ACC112 (cell line): ENCODE measurements around the gene OR4D6.

Experiments used
- H2AFZ ChIP-seq: fragments of 200-600 bp; sonication (generic); one replicate; pipeline ENCODE4 v1.6.0; 2017; ENCODE audit warnings: antibody characterized with exemption, low read length; ENCODE audit not compliant: unreplicated experiment
- H3K27ac ChIP-seq: fragments of 200-600 bp; sonication (generic); 2 replicates; pipeline ENCODE4 v1.5.1; 2014; ENCODE audit warnings: low read depth, mild to moderate bottlenecking, antibody characterized with exemption, low read length, moderate library complexity
- H3K27me3 ChIP-seq: fragments of 200-600 bp; sonication (generic); 2 replicates; pipeline ENCODE4 v1.6.1; 2014; ENCODE audit warnings: mild to moderate bottlenecking, antibody characterized with exemption, low read length, moderate library complexity, mixed read lengths; ENCODE audit not compliant: insufficient read depth
- H3K36me3 ChIP-seq: fragments of 200-600 bp; sonication (generic); 2 replicates; pipeline ENCODE4 v1.6.1; 2016; ENCODE audit warnings: mild to moderate bottlenecking, antibody characterized with exemption, low read length, moderate library complexity, mixed read lengths; ENCODE audit not compliant: insufficient read depth
- H3K4me1 ChIP-seq: fragments of 200-600 bp; sonication (generic); one replicate; pipeline ENCODE4 v1.6.1; 2016; ENCODE audit warnings: low read length, mixed read lengths; ENCODE audit not compliant: insufficient read depth, unreplicated experiment, control insufficient read depth
- H3K4me3 ChIP-seq: fragments of 200-600 bp; sonication (generic); 2 replicates; pipeline ENCODE4 v1.5.1; 2014; ENCODE audit warnings: mild to moderate bottlenecking, low read depth, low read length
- H3K79me2 ChIP-seq: fragments of 200-600 bp; sonication (generic); one replicate; pipeline ENCODE4 v1.6.0; 2016; ENCODE audit warnings: low read length; ENCODE audit not compliant: control insufficient read depth, unreplicated experiment, insufficient read depth

The OR4D6 gene

DNA sequence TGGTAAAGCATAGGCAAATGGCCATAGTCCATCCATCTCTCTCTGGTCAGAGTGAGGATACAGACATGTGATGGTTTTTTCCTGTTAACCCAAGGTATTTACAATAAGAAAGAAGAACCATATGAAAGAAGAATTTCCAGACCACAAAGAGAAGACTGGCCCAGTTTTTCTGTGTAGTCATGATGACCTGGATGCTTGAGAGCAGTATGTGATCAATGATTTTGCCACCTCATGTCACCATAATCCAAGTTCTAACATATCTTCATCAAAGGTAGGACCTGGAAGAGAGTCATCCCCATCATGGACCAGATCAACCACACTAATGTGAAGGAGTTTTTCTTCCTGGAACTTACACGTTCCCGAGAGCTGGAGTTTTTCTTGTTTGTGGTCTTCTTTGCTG, at the start of gene OR4D6:
TSS of gene OR4D6 (plus strand) at position 301 of the 400 bp plus-strand sequence. CDS start at position 301, 0 bp downstream.
- no peak within 1 kb of the TSS for H2AFZ ChIP-seq
- peaks cover 37% of the 10 kb centered on the region for H3K27me3 ChIP-seq
- H3K4me1 ChIP-seq, result no peaks in the 10 kb centered on the region
- H3K4me3 ChIP-seq, result no peak within 1 kb of the TSS
- H3K27ac ChIP-seq, result no peak within 1 kb of the TSS
- no peaks in the 10 kb centered on the region for H3K79me2 ChIP-seq
- H3K36me3 ChIP-seq, result no peaks in the 10 kb centered on the region

DNA sequence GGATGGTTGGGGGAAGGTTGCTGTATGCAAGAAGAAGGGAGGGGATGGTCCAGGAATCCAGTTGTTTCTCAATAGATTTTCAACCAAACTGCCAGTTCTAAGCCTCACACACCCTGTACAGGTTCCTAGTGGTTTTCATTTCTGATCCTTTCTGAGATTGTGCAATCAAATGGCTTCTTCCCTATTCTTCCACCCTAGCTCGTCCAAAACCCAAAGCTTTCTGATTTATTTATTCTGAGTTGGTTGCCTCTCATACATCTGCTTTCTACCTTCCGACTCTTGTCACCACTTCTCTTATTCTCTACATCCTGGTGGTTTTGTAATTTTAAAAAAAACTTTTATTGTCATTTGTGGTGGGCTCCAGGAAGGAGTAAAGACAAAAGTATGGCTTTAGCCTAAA, 43.1 kb upstream of the OR4D6 start:
- H3K79me2 ChIP-seq, result no peaks in the 10 kb centered on the region
- no peak overlapping the region for H2AFZ ChIP-seq
- H3K27me3 ChIP-seq, result peaks cover 16% of the 10 kb centered on the region
- no peaks in the 10 kb centered on the region for H3K36me3 ChIP-seq
- no peak overlapping the region for H3K27ac ChIP-seq
- H3K4me1 ChIP-seq, result no peaks in the 10 kb centered on the region
- H3K4me3 ChIP-seq, result no peak overlapping the region

DNA sequence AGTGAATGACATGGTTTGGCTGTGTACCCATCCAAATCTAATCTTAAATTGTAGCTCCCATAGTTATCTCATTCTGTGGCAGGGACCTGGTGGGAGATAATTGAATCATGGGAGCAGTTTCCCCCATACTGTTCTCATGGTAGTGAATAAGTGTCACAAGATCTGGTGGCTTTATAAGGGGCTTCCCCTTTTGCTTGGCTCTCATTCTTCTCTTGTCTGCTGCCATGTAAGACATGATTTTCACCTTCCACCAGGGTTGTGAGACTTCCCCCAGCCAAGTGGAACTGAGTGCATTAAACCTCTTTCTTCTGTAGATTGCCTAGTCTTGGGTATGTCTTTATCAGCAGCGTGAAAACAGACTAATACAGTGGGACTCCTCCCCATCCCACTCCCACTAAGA, 41.6 kb upstream of the OR4D6 start:
- H3K4me3 ChIP-seq, result no peak overlapping the region
- no peak overlapping the region for H2AFZ ChIP-seq
- no peaks in the 10 kb centered on the region for H3K79me2 ChIP-seq
- H3K27me3 ChIP-seq, result peaks cover 24% of the 10 kb centered on the region
- no peaks in the 10 kb centered on the region for H3K4me1 ChIP-seq
- H3K27ac ChIP-seq, result no peak overlapping the region
- H3K36me3 ChIP-seq, result no peaks in the 10 kb centered on the region

DNA sequence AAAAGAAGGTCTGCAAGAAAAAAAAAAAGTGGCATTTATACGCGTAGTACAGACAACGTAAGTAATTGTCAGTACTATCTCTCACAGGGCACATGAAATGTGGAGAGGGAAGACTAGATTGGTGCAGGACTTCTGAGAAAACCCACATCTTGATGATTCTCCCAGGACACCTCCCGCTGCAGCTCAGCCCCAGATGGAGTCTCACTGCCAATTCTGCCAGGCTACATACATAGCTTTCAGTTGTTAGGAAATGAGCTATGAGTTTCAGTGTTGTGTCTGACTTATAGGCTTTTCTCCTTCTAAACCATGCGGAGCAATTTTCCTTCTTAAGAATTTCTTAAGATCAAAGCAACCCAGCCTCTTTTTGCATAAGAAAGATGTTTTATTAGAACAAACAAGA, 40.1 kb upstream of the OR4D6 start:
- Histone ChIP-seq H3K27me3 (peaks cover 24% of the 10 kb centered on the region), H3K4me1 (no peaks in the 10 kb centered on the region), H3K36me3 (no peaks in the 10 kb centered on the region), H3K79me2 (no peaks in the 10 kb centered on the region), H3K27ac (no peak overlapping the region), H2AFZ (no peak overlapping the region), H3K4me3 (no peak overlapping the region)

DNA sequence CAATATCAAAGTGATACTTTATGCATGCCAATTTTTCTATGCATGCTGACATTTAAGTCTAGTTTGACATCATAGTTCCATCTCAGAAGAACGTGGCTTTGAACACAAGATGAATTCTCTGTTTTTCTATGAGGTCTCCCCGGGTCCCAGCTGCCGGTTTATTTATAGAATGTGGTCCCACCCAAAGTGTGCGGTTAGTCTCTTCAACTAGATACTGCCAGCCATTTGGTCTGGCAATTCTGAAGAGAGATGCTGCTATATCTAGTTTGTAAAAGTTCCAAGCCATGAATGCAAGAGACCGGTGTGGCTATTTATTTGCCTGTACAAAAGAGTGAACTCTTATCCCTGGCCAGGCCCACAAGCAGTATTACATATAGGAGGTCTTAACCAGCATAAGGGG, 39.7 kb upstream of the OR4D6 start:
- Histone ChIP-seq H3K4me3 (no peak overlapping the region), H3K27ac (no peak overlapping the region), H3K79me2 (no peaks in the 10 kb centered on the region), H3K4me1 (no peaks in the 10 kb centered on the region), H2AFZ (no peak overlapping the region), H3K27me3 (peaks cover 24% of the 10 kb centered on the region), H3K36me3 (no peaks in the 10 kb centered on the region)

DNA sequence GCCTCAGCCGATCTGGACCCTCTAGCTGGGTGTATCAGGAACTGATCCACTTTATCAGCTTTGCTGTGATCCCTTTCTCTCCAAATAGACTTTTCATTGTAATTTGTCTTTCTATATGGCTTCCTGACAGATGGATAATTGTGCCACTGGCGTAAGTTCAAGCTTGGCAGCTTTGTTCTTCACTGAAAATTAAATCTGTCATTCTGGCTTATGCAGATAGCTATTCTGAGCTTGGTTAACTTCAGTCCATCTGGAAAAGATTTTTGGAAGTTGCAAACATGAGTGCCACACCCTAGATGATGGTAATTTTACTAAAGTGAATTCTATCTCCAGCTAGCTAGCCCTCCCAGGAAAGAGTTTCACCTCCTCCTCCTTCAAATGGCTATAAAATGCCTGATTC, 38.6 kb upstream of the OR4D6 start:
- Histone ChIP-seq H3K4me3 (no peak overlapping the region), H3K4me1 (no peaks in the 10 kb centered on the region), H3K36me3 (no peaks in the 10 kb centered on the region), H3K79me2 (no peaks in the 10 kb centered on the region), H3K27me3 (peaks cover 24% of the 10 kb centered on the region), H2AFZ (no peak overlapping the region), H3K27ac (no peak overlapping the region)

DNA sequence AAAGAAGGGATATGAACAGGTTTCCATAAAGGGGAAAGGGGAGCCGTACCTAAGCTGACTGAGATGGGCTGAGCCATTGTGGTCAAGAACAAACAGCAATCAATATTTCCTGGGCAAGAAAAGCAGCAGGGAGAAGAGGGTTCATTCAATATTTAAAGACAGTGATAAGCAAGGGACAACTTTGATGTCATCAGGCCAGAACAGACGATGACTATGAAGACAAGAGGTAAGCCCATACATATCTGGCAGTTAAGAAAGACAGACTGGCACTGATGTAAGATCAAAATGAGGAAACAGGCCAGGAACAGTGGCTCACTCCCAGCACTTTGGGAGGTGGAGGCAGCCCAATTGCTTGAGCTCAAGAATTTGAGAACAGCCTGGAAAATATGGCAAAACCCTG, 32.9 kb upstream of the OR4D6 start:
- no peaks in the 10 kb centered on the region for H3K4me1 ChIP-seq
- H3K36me3 ChIP-seq, result no peaks in the 10 kb centered on the region
- H3K4me3 ChIP-seq, result no peak overlapping the region
- H3K79me2 ChIP-seq, result no peaks in the 10 kb centered on the region
- peaks cover 28% of the 10 kb centered on the region for H3K27me3 ChIP-seq
- no peak overlapping the region for H3K27ac ChIP-seq
- H2AFZ ChIP-seq, result no peak overlapping the region

DNA sequence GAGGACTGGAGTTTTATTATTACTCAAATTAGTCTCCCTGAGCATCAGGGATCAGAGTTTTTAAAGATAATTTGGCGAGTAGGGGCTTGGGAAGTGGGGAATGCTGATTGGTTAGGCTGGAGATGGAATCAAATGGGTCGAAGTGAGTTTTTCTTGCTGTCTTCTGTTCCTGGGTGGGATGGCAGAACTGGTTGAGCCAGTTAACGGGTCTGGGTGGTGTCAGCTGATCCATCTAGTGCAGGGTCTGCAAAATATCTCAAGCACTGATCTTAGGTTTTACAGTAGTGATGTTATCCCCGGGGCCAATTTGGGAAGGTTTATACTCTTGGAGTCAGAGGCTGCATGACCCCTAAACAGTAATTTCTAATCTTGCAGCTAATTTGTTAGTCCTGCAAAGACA, 31.6 kb upstream of the OR4D6 start:
- no peaks in the 10 kb centered on the region for H3K79me2 ChIP-seq
- H3K27me3 ChIP-seq, result peaks cover 21% of the 10 kb centered on the region
- no peaks in the 10 kb centered on the region for H3K4me1 ChIP-seq
- H3K36me3 ChIP-seq, result no peaks in the 10 kb centered on the region
- no peak overlapping the region for H3K27ac ChIP-seq
- H2AFZ ChIP-seq, result no peak overlapping the region
- no peak overlapping the region for H3K4me3 ChIP-seq

DNA sequence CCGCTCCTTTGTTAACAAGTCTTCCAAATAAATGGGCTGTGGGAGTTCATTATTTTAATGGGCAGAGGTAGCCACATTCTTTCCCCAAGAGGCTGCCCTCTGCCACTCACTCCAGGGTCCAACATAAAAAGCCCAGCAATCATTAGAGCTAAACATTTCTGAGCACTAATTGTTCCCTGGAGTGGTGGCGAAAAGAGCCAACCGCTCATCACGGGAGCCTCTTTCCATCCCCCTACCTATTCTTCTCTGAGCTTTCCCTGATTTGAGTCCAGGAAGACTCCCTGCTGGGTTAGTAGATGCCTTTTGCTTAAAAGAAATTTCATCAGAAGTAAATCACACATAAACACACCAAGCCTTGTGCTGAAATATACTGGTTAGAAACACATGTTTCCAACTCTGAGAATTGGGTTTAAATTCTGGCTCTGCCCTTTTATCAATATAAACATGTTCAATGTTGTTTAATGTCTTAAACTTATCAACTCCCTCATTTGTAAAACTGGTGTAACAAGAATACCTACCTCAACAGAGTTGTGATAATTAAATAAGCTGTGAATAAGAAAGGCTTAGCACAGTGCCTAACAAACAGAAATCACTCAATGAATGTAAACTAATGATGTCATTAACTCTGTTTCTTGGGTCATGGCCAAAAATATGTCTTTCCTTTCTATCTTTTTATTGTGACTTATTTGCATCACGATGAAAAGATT, 30.2 kb upstream of the OR4D6 start, which contains the start of gene OR5A2:
TSS of gene OR5A2 (minus strand) at position 53 of the 707 bp plus-strand sequence. CDS start 3,460 bp downstream, outside the sequence.
- Histone ChIP-seq H3K4me3 (no peak within 1 kb of the TSS), H3K27me3 (peaks cover 26% of the 10 kb centered on the region), H2AFZ (no peak within 1 kb of the TSS), H3K4me1 (no peaks in the 10 kb centered on the region), H3K79me2 (no peaks in the 10 kb centered on the region), H3K36me3 (no peaks in the 10 kb centered on the region), H3K27ac (no peak within 1 kb of the TSS)

DNA sequence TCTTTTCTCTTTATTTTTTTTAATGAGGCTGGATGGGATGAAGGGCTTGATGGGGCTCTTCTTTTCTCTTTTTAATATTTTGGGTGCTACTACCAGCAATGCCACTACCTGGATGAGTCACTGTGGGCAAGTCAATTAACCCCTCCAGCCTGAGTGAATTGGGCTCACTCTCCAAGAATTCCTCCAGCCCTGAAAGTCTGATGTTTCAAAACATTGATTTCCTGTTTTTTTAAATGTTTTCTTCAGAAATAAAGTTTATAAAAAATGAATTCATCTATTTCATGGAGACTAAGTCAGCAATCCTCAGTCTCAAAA, 29.7 kb upstream of the OR4D6 start:
- Histone ChIP-seq H3K4me1 (no peaks in the 10 kb centered on the region), H3K79me2 (no peaks in the 10 kb centered on the region), H3K27me3 (peaks cover 31% of the 10 kb centered on the region), H2AFZ (no peak overlapping the region), H3K36me3 (no peaks in the 10 kb centered on the region), H3K27ac (no peak overlapping the region), H3K4me3 (no peak overlapping the region)

DNA sequence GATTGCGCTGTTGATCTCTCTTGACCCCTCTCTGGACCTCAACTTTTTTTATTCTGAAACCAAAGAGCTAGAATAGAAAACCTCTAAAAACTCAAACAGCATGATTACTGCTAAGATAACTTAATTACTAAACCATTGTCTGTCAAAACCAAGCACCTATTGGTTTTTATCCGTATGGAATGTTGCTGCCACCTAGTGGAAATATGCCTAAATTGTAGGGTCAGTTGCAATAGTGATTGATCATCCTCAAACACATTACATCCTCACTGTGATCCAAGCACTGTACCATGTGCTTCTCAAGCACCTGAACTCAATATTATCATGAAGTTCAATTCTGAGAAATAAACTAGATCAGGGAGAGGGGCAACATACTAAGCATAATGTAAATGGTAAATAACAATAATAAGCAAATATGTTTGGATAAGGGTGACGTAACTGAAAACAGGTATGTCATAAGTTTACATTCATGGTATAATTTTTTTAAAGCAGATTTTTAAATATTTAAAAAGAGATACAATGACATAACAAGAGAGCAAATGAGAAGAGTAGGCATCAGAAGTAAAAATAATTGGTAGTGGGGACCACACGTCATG, 26.7 kb upstream of the OR4D6 start:
- Histone ChIP-seq H2AFZ (no peak overlapping the region), H3K27ac (no peak overlapping the region), H3K27me3 (peaks cover 51% of the 10 kb centered on the region), H3K4me3 (no peak overlapping the region), H3K4me1 (no peaks in the 10 kb centered on the region), H3K36me3 (no peaks in the 10 kb centered on the region), H3K79me2 (no peaks in the 10 kb centered on the region)
